Endometrial microvascular endothelial cells (primary cell): ENCODE results near the gene EPX. TPM values are rescaled to one million over a fixed set of nuclear protein-coding genes. Genes with fewer than 3 reads are reported as not detected.

Source experiments
- in situ Hi-C: cut with HindIII; loops from 2 replicates; pipeline ENCODE4 v1.10.0; 2017; ENCODE audit warnings: low sequenced_read_pairs, low pct_unique_long_range_greater_than_20kb; ENCODE audit errors: inconsistent ontology term
- total RNA-seq: library from RNA; depleted of rRNA; stranded (reverse); fragments of >200 nt; gene quantifications from one replicate; pipeline ENCODE4 v1.2.3, GENCODE V29; 2015; ENCODE audit errors: inconsistent ontology term

The EPX gene
- total RNA-seq, 1 donor from 2014 or later, result not detected

- in situ Hi-C loops, result no loop called here
These were observed 8.1 kb upstream of the EPX start for GRCh38 chr17:58184308-58184985.

DNA sequence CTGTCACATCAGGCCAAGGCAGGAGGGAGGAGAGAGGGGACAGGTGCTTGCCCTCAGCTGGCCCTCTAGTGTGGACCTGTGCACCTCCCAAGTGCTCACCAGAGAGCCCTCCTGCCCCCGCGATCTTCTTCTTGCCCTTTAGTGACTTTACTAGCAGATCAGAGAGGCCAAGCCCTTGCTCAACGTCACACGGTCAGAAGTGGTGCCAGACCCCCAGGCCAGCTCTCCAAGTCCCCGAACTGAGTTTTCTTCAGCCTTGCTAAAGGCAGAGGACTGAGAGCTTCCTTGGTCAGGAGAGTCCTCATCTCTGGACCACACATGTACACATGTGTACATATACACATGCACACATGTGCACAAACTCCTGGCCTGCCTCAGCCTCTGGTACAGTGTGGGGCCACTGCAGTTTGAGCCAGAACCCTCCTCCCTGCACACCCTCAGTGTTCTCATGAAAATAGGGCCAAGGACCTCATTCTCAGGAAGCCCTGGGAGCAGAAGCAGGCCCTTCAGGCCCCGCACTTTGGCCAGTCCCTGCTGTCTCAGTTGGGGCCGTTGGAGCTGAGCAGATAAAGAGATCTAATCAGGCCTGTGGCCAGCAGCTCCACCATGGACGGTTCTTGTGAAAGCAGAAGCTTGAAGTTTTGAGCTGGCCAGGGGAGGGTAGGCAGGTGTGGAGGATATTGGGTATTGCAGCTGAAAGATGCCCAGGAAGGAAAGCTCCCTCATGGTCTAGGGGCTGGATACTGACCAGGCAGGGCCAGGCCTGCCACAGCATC lies 7.4 kb upstream of the EPX start:
- in situ Hi-C loops, result no loop called here

- in situ Hi-C loops, result no loop called here
These were observed 5.9 kb upstream of the EPX start for GRCh38 chr17:58186591-58186990.

- in situ Hi-C loops, result no loop called here
These were observed 5.5 kb upstream of the EPX start for GRCh38 chr17:58187063-58187462.

- in situ Hi-C loops, result no loop called here
These were observed 4.9 kb upstream of the EPX start for GRCh38 chr17:58187675-58188074.

DNA sequence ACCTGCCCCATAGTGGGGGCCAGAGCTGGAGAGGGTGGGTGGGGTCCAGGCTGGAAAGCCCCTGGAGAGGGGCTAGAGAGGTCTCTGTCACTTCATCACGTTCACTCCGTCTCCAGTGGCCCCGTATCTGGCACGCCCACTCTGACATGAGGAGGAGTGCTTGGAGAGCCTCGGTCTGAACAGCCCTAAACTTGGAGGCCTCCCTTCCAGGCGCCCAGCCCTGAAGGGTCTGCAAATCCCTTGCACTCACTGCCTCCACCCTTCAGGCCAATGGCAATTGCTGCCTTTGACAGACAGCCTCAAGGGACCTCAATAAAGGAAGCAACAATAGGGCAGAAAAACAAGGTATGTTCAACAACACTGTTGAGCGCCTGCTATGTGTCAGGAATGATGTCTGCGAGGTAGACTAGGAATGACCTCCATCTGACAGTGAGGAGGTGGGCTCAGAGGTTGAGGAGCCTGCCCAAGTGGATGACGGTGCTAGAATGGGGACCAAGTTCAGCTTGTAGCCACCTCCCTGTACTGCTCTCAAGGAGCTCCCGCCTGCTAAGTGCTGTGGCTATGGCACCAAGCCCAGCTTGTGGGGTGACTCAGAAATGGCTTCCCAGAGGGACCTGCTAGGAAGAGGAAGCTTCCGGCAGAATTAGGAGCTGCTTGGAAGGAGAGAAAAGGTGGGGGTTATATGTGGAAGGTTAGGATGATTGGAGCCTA lies 2.9 kb upstream of the EPX start:
- in situ Hi-C loops, result no loop called here

- in situ Hi-C loops, result no loop called here
These were observed 1.2 kb upstream of the EPX start for GRCh38 chr17:58191241-58191896.

- in situ Hi-C loops, result no loop called here
These were observed 1.2 kb downstream of the EPX start for GRCh38 chr17:58193641-58194255.

- in situ Hi-C loops, result no loop called here
These were observed 3.1 kb downstream of the EPX start for GRCh38 chr17:58195518-58196123.

DNA sequence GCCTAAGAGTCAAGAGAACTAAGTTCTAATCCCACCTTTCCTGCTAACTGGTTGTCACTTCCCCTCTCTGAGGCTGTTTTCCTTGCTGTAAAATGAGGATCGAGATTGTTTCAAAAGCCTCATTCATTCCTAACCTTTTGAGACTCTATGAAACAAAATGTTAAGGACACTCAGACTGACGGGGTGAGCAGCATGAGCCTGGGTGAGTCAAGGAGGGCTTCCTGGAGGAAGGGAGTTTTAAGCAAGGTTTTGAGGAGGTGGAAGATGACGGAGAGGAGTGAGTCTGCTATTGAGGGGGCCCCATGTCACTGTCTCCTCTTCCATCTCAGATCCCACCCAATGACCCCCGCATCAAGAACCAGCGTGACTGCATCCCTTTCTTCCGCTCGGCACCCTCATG lies 4.1 kb downstream of the EPX start:
- in situ Hi-C loops, result no loop called here

DNA sequence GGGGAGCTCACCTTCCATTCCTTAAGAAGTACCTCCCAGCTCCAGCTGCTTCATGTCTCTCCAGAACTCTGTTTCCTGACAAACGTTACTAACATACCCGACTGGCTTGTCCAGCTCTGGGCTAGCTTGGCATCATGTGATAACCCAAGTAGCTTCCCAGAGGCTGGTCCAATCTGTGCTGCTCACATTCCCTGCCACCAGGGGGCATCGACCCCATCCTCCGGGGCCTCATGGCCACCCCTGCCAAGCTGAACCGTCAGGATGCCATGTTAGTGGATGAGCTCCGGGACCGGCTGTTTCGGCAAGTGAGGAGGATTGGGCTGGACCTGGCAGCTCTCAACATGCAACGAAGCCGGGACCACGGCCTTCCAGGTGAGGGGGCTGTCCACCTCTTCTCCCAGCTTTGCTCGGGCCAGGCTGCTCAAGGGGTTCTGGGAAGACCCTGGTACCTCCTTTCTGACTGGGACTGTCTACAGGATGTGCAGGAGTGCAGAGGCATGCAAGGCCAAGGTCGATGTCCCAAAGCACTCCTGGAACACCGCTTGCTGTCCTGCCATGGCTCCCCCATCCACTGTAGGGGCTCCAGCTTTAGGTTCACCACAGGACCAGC lies 7.6 kb downstream of the EPX start:
- in situ Hi-C loops, result no loop called here

GRCh38 chr17:58202859-58203258 lies 10.3 kb downstream of the EPX start:
- in situ Hi-C loops, result no loop called here

- in situ Hi-C loops, result no loop called here
These were observed 12.3 kb downstream of the EPX start for GRCh38 chr17:58204796-58205195.

- in situ Hi-C loops, result no loop called here
These were observed 13.4 kb downstream of the EPX start for GRCh38 chr17:58205936-58206335.

DNA sequence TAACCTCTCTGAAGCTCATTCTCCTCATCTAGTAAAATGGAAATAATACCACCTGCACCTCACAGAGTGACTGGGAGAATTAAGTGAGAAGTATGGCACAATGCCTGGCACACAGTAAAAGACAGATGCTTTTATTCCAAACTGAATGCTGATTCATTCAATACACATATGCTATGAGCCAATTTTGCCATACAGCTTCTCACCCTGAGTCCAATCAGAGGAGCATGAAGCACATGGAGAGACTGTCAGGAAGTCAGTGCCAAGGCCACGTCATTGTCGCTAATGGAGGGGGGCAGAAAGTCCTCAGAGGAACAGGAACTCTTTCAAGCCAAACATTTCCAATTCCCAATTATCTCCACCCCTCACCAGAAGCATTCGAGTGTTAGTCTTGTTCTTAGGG lies 14.9 kb downstream of the EPX start:
- in situ Hi-C loops, result no loop called here

- in situ Hi-C loops, result no loop called here
These were observed 15.8 kb downstream of the EPX start for GRCh38 chr17:58208344-58208743.

DNA sequence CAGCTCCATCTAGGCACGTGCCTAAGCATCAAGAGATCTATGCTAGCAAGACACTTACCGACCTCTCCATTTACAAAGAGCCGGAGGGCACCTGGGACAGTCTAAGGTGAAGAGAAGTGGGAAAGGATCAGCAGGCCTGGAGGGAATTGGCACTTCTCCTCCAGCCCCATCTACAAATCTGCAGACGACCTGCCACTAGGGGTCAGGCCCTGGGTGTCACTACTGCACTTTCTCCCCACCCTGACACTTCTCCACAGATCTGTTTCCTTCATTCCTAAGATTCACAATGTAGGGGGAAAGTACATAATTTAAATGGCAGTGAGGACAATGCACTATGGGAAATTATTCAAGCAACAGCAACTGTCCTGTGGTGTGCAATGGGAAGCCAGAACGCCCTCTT lies 18.4 kb downstream of the EPX start:
- in situ Hi-C loops, result no loop called here

DNA sequence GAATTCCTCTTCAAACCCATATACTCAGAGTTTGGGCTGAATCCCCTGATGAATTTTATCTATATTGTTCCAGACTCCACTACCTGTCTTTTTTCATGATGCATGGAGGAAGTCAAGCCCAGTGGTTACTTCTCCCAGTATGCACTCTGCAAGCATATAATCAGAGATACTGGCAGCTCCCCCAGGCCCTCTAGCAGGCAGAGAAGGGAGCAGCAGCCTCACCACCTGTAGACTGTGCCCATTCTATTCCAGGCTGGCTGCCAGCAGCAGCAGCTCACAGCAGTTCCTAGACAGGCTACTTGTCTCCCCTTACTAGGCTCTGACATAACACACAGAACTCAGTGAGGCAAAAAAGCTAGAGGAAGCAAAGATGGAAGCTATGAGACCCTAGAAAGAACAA lies 23.2 kb downstream of the EPX start:
- in situ Hi-C loops, result no loop called here
